Activated T-cell treated with anti-CD3 and anti-CD28 coated beads, Interleukin-2, amount 50 U/mL, for 48 hours (primary cell): ENCODE data around the gene FARSA.
"Not testable (repeated sequence)": the region's sequence is repeated elsewhere in the genome, so short reads cannot be mapped to it uniquely, and the experiment has no call there.

Experiments
- DNase-seq, 2 experiments: peaks; one replicate each; pipeline ENCODE4 v3.0.0-alpha.2; 2020

Gene FARSA

DNA sequence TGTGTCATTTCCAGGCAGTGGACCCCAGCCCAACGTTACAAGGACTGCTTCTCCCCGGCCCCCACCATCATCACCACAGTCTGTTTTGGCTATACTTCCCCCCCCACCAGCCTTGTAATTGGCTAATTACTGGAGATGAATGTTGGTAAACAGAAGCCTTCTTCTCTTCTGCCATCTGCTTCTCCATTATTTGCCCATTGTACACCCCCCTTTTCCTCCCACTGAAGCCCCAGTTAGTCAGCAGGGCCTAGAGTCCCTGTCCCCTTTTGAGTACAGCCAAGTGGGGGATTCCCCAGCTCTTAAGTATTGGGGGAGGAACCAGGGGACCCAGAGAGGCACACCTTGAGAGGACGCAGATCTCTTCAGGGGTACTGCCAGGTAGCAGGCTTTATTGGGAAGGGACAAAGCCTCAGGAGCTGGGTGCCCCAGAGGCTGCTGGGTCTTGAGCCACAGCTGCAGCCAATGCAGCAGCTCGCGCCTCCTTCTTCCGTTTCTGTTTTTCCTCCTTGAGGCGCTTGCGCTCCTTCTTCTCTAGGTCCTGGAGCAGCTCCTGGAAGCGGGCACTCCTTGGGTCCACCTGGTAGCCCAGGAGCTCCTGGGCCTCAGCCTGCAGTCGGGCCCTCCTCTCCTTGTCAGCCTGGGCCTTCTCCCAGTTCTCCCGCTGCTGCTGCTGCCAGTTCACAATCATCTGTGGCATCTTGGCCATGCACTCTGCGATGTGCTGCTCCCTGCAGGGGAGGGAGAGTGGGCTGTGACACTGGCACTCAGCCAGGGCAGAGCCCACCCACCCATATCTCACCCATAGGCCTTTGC is 20.5 kb upstream of the FARSA start:
- no peak for DNase-seq

DNA sequence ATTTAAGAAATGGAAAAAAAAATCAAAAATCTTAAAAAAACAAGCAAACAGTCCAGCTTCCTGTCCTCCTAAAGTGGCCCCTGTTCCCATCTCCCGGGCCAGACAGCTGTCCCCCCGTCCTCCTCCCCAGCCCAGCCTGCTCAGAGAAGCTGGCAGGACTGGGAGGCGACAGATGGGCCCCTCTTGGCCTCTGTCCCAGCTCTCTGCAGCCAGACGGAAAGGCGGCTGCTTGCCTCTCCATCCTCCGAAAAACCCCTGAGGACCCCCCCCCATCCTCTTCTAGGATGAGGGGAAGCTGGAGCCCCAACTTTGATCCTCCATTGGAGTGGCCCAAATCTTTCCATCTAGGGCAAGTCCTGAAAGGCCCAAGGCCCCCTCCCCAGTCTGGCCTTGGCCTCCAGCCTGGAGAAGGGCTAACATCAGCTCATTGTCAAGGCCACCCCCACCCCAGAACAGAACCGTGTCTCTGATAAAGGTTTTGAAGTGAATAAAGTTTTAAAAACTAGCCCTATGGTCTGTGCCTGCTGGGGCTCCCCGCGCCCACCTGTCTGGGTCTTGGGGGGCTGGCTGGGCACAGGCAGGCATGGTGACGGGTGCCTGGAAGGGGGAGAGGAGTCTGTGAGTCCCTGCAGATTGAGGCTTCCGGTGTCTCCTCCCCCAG is 19.8 kb upstream of the FARSA start:
- no peak for DNase-seq

DNA sequence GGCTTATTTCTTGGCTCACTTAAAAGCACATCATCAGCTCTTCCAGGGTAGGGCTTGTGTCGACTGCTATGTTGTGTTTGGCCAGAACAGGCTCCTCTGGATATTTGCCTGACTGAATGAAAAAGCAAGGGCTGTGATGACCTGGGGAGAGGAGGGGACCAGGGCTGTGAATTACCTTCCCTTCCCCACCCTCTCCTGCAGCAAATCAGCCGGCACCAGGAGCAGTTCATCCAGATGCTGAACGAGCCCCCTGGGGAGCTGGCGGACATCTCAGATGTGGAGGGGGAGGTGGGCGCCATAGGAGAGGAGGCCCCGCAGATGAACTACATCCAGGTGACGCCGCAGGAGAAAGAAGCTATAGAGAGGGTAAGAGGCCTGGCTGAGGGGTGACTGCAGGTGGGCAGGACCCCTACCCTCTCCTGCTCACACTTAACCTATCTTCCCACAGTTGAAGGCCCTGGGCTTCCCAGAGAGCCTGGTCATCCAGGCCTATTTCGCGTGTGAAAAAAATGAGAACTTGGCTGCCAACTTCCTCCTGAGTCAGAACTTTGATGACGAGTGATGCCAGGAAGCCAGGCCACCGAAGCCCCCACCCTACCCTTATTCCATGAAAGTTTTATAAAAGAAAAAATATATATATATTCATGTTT is 19.1 kb upstream of the FARSA start:
- DNase-seq, result no peak

DNA sequence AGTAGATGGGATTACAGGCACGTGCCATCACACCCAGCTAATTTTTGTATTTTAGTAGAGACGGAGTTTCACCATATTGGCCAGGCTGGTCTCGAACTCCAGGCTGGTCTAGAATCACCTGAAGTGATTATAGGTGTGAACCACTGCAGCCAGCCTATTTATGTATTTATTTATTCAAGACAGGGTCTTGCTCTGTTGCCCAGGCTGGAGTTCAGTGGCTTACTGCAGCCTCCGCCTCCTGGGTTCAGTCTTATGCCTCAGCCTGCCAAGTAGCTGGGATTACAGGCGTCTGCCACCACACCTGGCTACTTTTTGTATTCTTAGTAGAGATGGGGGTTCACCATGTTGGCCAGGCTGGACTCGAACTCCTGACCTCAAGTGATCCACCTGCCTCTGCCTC is 18.5 kb upstream of the FARSA start:
- not testable (repeated sequence) for DNase-seq

DNA sequence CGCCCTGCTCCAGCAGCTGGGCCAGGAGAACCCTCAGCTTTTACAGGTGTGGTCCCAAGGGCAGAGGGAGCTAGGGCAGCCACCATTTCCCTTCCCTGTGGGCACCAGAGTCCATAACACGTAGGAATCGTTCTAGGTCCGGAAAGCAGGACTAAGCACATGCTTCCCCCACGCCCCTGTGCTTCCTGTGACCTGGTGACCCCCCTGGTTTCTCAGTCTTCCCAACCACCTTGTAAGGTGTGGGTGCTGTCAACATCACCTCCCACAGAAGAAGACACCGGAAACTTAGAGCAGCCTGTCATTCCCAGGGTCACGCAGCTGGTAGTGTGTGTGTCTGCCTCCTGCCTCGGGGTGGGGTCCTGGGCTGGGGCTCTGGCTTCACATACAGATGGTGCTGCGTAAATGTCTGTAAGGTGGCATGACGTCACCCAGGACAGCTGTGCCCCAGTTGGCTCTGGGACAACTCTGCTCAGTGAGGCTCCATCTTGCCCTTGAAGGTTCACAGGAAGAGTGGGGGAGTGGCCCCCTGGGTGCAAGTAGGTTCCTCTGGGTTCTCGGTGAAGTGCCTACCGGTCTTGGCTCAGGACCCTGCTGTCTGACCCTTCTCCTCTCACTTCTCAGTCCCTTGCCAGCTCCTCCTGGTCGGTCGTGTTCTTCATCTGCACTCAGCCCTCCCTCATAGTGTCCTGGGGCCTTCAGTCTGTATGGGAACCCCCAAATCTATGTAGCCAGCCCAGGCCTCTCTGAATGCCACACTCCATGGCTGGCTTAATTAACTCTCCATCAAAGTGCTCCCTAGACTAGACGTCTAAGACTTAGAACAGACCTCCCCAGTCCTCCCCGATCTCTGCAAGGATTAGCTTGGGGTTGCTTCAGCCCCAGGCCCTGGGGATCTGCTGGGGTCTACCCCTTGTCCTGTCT is 16.1 kb upstream of the FARSA start:
- no peak for DNase-seq

DNA sequence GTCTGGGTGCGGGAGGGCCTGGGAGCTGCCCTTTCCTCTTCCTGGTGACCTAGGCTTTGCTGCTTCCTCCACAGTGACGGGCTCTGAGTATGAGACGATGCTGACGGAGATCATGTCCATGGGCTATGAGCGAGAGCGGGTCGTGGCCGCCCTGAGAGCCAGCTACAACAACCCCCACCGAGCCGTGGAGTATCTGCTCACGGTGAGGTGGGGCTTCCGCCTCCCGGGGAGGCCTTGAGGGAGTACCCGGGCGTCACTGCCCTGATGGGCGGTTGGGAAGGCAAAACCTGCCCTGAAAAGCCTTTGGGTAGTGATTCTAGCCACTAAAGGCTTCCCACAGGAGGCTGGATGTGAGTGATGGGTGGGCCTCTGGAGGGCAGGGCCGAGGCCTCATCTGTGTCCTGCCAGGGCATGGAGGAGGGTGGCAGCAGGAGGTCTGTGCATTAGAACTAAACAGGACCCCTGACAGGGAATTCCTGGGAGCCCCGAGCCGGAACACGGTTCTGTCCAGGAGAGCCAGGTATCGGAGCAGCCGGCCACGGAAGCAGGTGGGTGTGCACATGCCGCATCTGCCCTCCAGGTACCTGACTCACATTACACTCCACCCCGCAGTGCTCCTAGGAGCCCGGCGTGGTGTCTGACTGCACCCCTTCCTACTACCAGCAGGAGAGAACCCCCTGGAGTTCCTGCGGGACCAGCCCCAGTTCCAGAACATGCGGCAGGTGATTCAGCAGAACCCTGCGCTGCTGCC is 15.3 kb upstream of the FARSA start:
- no peak for DNase-seq

DNA sequence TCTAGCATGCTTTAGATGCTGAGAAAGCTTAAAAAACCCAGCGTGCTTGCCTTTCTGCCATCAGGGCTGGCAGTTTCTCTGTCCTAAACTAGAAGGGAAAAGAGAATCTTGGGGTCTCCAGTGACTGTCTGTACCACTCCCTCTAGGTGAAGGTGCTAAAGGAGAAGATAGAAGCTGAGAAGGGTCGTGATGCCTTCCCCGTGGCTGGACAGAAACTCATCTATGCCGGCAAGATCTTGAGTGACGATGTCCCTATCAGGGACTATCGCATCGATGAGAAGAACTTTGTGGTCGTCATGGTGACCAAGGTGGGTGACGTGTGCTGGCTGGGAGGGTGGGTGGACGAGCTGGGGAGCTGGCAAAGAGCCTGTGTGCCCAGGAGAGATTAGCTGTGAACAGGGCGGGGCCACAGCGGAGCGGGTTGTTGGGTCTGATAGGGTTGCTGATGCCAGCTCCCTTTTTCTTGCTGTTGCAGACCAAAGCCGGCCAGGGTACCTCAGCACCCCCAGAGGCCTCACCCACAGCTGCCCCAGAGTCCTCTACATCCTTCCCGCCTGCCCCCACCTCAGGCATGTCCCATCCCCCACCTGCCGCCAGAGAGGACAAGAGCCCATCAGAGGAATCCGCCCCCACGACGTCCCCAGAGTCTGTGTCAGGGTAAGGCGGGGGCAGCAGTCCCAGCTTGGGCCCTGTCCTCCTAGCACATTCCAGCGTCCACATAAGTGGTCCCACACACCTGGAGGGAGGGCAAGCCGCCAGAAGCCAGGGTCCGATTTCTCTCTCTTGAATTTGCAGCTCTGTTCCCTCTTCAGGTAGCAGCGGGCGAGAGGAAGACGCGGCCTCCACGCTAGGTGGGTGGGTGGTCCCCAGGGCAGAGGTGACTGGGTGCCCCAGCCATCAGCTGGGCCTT is 14.4 kb upstream of the FARSA start:
- no peak for DNase-seq

DNA sequence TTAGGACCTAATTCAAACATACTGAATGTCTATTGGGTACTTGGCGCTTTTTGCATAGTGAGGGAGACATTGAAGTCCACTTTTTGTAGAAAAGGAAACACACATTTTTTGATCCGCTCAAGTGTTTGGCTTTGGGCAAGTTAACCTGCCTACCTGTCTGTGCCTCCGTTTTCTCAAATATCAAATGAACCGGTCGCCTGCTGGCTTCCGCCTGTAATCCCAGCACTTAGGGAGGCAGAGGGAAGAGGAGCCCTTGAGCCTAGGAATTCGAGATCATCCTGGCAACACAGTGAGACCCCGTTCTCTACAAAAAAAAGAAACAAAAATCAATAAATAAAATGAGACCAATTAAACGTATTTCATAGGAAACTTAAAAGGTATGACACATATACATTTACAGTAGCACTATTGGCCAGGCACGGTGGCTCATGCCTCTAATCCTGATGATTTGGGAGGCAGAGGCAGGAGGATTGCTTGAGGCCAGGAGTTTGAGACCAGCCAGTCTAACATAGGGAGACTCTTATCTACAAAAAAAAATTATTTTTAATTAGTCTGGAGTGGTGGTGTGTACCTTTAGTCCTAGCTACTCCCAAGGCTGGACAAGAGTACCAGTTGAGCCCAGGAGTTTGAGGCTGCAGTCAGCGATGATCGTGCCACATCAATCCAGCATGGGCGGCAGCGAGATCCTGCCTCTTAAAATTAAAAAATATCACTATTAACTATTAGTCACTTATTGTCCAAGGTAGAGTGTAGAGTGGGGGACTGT is 13.4 kb upstream of the FARSA start:
- no peak for DNase-seq

DNA sequence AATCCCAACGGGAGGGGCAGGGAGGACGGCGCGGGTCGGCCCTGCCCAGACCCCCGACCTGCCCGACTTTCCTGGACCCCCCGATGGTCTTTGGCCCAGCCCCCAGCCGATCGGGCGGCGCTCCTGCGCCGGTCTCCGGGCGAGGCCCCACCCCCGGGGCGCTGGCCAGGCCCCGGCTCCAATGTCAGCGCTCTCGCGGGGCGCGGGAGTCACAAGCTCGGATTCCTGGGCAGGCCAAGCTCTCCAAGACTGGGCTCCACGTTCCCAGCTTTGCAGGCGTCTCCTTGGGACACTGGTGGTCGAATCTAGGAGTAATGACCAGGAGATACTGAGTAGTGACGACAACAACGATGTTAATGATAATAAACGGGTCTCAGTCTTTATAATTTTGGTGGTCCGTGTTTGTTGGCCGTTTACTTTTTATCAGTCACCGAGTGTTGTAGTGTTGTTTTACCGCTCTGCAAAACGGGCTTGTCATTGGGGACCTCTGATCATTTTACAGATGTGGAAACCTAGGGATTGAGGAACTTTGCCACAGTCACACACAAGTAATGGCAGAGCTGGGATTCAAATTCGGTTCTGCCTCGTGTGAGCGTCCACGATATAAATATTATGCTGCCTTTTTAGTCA is 12.7 kb upstream of the FARSA start:
- DNase-seq, result peak; percentile 70 to 77

DNA sequence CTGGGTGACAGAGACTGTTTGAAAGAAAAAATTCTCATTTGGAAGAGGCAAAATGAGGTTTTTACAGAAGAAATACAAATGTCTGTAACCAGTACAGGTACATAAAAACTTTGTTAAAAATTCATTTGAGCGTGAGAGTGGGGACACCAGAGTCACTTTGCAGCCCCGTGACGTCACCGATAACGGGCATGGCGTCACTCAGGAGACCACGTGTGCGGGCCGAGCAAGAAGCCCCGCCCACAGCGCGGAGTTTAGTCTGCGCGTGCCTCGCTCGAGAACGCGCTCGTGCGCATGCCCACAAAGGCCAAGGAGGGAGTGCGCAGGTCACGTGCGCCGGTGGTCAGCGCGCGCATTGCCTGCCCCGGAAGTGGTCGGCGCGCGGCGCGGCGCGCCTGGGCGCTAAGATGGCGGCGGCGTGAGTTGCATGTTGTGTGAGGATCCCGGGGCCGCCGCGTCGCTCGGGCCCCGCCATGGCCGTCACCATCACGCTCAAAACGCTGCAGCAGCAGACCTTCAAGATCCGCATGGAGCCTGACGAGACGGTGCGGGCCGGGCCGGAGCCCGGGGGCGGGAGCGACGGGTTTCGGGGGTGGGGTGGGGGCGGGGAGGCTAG is 12.1 kb upstream of the FARSA start, which contains the start of gene RAD23A:
RAD23A (plus strand) TSS at position 384 of the 613 bp plus-strand sequence; CDS start at position 471, 87 bp downstream.
- DNase-seq, result peak; percentile 99

DNA sequence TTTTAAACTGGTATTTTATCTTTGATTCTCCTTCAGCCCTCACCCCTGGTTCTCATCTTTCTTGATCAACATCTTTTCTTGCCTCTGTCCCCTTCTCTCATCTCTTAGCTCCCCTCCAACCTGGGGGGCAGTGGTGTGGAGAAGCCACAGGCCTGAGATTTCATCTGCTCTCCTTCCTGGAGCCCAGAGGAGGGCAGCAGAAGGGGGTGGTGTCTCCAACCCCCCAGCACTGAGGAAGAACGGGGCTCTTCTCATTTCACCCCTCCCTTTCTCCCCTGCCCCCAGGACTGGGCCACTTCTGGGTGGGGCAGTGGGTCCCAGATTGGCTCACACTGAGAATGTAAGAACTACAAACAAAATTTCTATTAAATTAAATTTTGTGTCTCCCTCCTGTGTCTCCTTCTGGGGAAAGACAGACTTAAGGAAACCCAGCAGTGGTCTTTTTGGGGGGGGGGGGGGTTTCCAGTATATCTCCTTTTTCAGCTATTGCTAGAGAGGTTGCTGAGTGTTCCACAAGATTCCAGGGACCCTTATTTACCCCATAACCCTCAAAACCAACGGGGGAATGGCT is 10.7 kb upstream of the FARSA start:
- no peak for DNase-seq

DNA sequence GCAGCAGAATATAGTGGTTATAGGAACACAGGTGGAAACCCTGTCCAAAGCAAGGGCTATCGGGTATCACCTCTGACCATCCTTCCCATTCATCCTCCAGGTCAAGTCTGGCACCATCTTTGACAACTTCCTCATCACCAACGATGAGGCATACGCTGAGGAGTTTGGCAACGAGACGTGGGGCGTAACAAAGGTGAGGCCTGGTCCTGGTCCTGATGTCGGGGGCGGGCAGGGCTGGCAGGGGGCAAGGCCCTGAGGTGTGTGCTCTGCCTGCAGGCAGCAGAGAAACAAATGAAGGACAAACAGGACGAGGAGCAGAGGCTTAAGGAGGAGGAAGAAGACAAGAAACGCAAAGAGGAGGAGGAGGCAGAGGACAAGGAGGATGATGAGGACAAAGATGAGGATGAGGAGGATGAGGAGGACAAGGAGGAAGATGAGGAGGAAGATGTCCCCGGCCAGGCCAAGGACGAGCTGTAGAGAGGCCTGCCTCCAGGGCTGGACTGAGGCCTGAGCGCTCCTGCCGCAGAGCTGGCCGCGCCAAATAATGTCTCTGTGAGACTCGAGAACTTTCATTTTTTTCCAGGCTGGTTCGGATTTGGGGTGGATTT is 10.0 kb upstream of the FARSA start:
- DNase-seq, result no peak

DNA sequence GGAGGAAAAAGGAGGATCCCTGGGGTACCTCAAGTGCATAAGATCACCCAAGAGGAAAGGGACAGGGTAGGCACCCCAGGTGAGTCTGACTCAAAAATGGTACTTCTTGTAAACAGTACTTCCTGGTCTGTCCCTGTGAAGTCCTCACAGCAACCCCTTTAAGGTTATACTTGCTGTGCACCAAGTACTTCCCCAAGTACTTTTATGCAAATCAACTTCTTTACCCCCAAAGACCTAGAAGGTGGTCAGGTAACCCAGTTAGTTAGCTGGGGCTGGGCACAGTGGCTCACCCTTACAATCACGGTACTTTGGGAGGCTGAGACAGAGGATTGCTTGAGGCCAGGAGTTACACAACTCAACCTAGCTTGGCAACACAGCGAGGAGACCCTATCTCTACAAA is 7.4 kb upstream of the FARSA start:
- DNase-seq, result no peak

DNA sequence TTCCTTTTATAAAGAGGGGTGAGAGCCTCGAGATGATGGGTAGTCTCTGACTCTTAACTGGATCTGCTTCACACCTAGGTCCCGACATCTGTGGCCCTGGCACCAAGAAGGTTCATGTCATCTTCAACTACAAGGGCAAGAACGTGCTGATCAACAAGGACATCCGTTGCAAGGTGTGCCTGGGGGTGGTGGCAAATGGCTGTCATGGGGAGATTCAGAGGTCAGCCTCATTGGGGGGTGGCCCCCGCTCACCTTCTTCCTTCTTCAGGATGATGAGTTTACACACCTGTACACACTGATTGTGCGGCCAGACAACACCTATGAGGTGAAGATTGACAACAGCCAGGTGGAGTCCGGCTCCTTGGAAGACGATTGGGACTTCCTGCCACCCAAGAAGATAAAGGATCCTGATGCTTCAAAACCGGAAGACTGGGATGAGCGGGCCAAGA is 6.5 kb upstream of the FARSA start:
- DNase-seq, result no peak

DNA sequence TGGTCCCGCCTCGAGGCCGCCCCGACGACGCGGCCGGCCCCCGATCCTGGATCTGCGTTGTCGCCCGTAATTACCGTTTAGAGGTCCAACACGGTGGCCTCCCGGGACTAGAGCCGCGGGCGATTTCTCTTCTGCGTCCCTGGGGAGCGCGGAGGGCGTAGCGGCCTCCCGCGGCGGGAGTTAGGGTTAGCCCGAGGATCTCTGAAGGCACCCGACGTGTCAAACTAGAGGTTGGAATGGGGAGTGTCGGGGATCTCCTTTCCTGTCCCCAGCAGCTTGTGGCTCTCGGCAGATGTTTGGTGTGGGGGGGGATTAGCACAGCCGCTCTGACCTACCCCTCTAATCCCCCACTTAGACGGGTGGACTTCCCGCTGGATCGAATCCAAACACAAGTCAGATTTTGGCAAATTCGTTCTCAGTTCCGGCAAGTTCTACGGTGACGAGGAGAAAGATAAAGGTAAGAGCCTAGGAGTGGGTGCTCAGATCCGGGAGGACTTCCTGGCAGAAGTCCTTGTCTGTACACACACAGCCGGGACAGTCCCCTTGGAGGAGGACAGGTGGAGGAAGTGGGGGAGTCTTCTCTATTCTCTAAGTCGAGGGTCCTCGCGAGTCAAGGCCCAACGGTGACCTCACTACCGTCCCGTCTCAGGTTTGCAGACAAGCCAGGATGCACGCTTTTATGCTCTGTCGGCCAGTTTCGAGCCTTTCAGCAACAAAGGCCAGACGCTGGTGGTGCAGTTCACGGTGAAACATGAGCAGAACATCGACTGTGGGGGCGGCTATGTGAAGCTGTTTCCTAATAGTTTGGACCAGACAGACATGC is 5.5 kb upstream of the FARSA start:
- DNase-seq, result peak; percentile 58

DNA sequence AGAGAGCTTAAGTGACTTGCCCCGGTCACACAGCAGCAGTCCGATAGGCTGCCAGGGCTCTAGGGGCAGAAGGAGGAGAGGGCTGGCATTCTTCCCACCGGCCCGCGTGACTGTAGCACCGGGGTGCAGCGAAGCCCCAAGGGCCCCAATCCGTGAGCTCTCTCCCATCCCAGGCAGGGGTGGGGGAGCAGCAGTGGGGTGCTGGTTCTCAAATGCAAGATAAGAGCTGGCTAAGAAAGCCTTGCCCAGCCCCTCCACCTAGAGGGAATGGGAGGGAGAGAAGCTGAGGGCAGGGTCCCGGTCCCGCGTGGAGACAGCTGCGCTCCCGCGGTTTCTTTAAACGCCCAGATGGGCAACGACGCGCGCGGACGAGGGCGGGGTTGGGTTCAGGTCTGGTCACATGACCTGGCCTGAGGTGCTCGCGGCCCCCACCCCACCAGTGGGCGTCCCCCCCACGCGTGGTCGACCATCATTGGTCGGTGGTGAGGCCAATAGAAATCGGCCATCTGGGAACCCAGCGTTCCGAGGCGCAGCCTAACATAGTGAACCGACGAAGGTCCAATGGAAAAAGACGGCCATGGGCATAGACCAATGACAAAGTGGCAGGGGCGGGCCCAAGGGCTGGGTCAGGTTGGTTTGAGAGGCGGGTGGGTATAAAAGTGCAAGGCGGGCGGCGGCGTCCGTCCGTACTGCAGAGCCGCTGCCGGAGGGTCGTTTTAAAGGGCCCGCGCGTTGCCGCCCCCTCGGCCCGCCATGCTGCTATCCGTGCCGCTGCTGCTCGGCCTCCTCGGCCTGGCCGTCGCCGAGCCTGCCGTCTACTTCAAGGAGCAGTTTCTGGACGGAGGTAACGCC is 4.6 kb upstream of the FARSA start, which contains the start of gene CALR:
CALR (plus strand) TSS at position 683 of the 852 bp plus-strand sequence; CDS start at position 754, 71 bp downstream.
- peak; percentile 99 to 100 for DNase-seq
